Measurements from ENCODE around the gene TAF4.
"Not testable (repeated sequence)": the region's sequence is repeated elsewhere in the genome, so short reads cannot be mapped to it uniquely, and the experiment has no call there.

TAF4 gene

GRCh38 chr20:61976263-61976643 is 89.4 kb downstream of the TAF4 start:
- no peak for TF ChIP-seq CTCF (conservative IDR thresholded peaks at IDR 0.05; ENCODE audit: control insufficient read depth, insufficient read depth, low read depth, low read length)
- H3K4me3 ChIP-seq (ENCODE audit: control insufficient read depth, low read depth, low read length): no peak overlapping the region
- DNase-seq (ENCODE audit: low read depth): no peak

- TF ChIP-seq CTCF (conservative IDR thresholded peaks at IDR 0.05; ENCODE audit: control insufficient read depth, insufficient read depth, low read depth, low read length): no peak
- DNase-seq (ENCODE audit: low read depth): no peak
Observed at GRCh38 chr20:61975407-61976129, 90.1 kb downstream of the TAF4 start.

DNA sequence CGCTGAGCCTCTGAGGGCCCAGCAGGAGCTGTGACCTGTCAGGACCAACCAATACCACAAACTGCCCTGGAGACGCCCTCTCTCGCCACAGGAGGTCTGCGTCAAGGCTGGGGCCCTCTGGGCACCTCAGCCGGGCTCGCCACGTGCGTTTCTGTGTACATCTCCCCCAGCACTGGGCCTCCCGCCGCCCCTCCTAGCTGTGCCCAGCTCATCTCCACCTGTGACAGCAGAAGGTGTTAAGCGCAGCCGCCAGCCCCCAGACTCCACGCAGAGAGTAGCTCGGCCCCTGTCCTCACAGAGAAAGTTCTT is 91.4 kb downstream of the TAF4 start:
- no peak overlapping the region for H3K4me3 ChIP-seq (ENCODE audit: control insufficient read depth, low read depth, low read length)
- DNase-seq (ENCODE audit: low read depth): no peak
- no peak for TF ChIP-seq CTCF (conservative IDR thresholded peaks at IDR 0.05; ENCODE audit: control insufficient read depth, insufficient read depth, low read depth, low read length)

More at GRCh38 chr20:61975407-61976129, 90.1 kb downstream of the TAF4 start:
- no peak overlapping the region for H3K4me3 ChIP-seq (ENCODE audit: control insufficient read depth, low read depth, low read length)

- no peak for TF ChIP-seq CTCF (conservative IDR thresholded peaks at IDR 0.05; ENCODE audit: control insufficient read depth, insufficient read depth, low read depth, low read length)
- no peak for DNase-seq (ENCODE audit: low read depth)
Observed at GRCh38 chr20:61973515-61974356, 91.9 kb downstream of the TAF4 start.

GRCh38 chr20:61972636-61973508 is 92.8 kb downstream of the TAF4 start:
- no peak for DNase-seq (ENCODE audit: low read depth)

More at GRCh38 chr20:61973515-61974356, 91.9 kb downstream of the TAF4 start:
- no peak overlapping the region for H3K4me3 ChIP-seq (ENCODE audit: control insufficient read depth, low read depth, low read length)

GRCh38 chr20:61971595-61971994 is 94.1 kb downstream of the TAF4 start:
- not testable (repeated sequence) for DNase-seq (ENCODE audit: low read depth); H3K4me3 ChIP-seq (ENCODE audit: control insufficient read depth, low read depth, low read length)

More at GRCh38 chr20:61972636-61973508, 92.8 kb downstream of the TAF4 start:
- H3K4me3 ChIP-seq (ENCODE audit: control insufficient read depth, low read depth, low read length): no peak overlapping the region
- no peak for TF ChIP-seq CTCF (conservative IDR thresholded peaks at IDR 0.05; ENCODE audit: control insufficient read depth, insufficient read depth, low read depth, low read length)

All from fibroblast of mammary gland (primary cell).